Measurements from ENCODE around the gene SINHCAF.

SINHCAF gene

DNA sequence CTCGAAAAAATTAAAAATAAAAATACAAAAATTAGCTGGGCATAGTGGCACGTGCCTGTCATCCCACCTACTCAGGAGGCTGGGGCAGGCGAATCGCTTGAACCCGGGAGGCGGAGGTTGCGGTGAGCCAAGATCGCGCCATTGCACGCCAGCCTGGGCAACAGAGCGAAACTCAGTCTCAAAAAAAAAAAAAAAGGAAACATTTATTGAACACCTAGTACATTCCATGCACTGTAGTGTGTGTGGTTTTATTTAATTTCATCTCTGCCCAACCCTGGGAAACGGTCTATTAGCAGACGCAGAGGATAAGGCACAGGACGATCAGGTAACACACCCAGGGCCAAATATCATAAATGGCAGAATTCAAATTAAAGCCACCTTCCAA is 35.8 kb upstream of the SINHCAF start:
- Mint-ChIP-seq H3K36me3 (ENCODE audit: insufficient read depth) (no peaks in the 10 kb centered on the region), H3K27ac (no peak overlapping the region), H3K4me3 (peak overlapping the region in 1 of 2 donors; percentile 62), H3K4me1 (ENCODE audit: low read depth in 2 of 2) (peaks cover 13 to 16% of the 10 kb centered on the region in 2 donors), H3K27me3 (peaks cover 0 to 7% of the 10 kb centered on the region in 2 donors), H3K9me3 (no peaks in the 10 kb centered on the region)
- DNase-seq (no peak), ATAC-seq (replicated peaks) (no peak)

DNA sequence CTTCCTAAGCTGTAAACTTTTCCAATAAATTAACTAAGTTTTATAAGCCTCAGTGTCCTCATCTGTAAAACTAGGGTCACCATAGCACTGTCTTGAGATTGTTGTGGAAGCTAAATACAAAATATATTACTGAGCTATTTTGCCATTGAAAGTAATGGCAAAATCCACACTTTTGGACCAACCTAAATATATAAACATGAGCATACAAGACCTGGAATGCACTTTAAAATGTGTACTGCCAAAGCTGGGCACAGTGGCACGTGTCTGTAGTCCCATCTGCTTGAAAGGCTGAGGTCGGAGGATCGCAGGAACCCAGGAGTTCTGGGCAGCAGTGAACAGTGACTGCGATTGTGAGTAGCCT is 29.8 kb upstream of the SINHCAF start:
- H3K9me3 Mint-ChIP-seq = no peaks in the 10 kb centered on the region
- no peak for ATAC-seq (replicated peaks)
- no peak overlapping the region for H3K27ac Mint-ChIP-seq
- peaks cover 2% of the 10 kb centered on the region for H3K36me3 Mint-ChIP-seq (ENCODE audit: insufficient read depth)
- H3K4me1 Mint-ChIP-seq (ENCODE audit: low read depth in 2 of 2) = no peaks in the 10 kb centered on the region
- no peak overlapping the region for H3K4me3 Mint-ChIP-seq
- peaks cover 11 to 12% of the 10 kb centered on the region in 2 donors for H3K27me3 Mint-ChIP-seq
- no peak for DNase-seq

DNA sequence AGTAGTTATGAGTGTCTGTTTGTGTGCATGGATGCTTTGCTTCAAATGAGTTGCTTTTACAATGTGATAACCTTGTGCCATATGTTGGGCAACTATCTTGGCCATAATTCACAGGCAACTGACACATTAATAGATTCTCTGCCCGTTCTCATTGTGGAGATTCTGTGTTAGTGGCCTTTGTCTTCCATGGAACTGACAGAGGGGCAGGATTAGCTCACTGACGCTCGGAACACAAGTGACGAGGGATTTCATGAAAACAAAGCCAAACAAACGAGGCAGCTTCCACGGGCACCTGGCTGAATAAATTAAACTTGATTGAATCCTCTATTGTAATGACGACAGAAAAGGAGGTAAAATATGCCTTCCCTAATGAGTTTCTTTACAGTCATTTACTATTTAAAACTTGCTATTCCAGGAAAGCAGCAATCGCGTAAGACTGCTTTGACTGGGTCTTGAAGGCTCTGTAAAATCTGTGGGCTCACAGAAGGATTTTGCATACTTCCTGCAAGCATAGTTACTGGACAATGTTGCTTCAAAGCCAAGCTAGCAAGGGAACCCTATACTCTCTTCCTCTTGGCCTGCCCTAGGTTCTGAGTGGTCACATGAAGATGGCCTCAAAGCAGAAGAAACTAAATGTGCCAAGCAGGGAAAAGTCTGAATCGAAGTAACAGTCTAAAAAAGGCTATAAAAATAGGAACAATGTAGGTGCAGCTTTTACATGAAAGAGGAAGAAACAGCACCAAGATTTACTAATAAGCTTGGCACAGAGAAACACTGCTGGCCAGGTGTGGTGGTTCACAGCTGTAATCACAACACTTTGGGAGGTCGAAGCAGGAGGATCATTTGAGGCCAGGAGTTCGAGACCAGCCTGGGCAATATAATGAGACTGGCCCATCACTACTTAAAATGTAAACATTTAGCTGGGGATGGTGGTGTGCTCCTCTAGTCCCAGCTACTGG is 28.1 kb upstream of the SINHCAF start:
- peaks cover 5% of the 10 kb centered on the region for H3K36me3 Mint-ChIP-seq (ENCODE audit: insufficient read depth)
- H3K27me3 Mint-ChIP-seq = peaks cover 12 to 24% of the 10 kb centered on the region in 2 donors
- H3K27ac Mint-ChIP-seq = no peak overlapping the region
- H3K9me3 Mint-ChIP-seq = no peaks in the 10 kb centered on the region
- no peak for ATAC-seq (replicated peaks)
- no peaks in the 10 kb centered on the region for H3K4me1 Mint-ChIP-seq (ENCODE audit: low read depth in 2 of 2)
- H3K4me3 Mint-ChIP-seq = no peak overlapping the region
- no peak for DNase-seq

DNA sequence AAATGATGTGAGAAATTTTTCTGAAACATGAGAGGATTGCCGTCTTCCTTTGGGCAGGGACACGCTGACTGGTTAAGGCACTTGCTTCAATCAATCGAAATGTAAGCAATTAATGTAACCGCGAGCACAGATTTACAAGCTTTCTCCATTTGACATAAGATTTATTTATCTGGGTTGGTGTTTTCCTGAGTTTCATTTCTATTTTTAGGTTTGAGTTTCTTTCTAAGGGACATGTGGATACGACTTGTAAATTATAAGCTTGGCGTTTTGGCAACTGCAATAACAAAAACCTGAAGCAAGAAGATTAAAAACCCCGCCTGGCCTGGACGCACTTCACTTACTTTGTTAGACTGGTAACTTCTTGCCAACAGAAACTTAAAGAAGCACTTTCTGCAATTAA is 20.3 kb upstream of the SINHCAF start:
- Mint-ChIP-seq H3K4me3 (no peak overlapping the region), H3K27me3 (peaks cover 0 to 14% of the 10 kb centered on the region in 2 donors), H3K27ac (no peak overlapping the region), H3K4me1 (ENCODE audit: low read depth in 2 of 2) (no peaks in the 10 kb centered on the region), H3K36me3 (ENCODE audit: insufficient read depth) (peaks cover 2% of the 10 kb centered on the region), H3K9me3 (no peaks in the 10 kb centered on the region)
- ATAC-seq (replicated peaks) = no peak
- DNase-seq = no peak

DNA sequence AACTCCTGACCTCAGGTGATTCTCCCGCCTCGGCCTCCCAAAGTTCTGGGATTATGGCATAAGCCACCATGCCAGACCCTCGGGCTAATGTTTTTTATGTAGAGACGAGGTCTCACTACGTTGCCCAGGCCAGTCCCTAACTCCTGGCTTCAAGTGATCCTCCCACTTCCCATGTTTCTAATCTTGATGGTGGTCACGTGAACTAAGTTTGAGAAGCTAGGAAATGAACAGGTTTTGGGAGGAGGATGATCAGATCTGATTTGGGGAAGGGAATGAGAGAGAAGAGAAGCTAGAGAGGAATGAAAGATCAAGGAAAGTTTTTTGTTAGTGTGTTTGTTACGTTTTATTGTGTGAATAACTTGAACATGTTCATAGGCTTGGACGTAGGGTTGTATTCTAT is 17.2 kb upstream of the SINHCAF start:
- ATAC-seq (replicated peaks) (no peak), DNase-seq (no peak)
- Mint-ChIP-seq H3K9me3 (no peaks in the 10 kb centered on the region), H3K36me3 (ENCODE audit: insufficient read depth) (no peaks in the 10 kb centered on the region), H3K27ac (no peak overlapping the region), H3K4me3 (no peak overlapping the region), H3K27me3 (peaks cover 0 to 4% of the 10 kb centered on the region in 2 donors), H3K4me1 (ENCODE audit: low read depth in 2 of 2) (no peaks in the 10 kb centered on the region)

DNA sequence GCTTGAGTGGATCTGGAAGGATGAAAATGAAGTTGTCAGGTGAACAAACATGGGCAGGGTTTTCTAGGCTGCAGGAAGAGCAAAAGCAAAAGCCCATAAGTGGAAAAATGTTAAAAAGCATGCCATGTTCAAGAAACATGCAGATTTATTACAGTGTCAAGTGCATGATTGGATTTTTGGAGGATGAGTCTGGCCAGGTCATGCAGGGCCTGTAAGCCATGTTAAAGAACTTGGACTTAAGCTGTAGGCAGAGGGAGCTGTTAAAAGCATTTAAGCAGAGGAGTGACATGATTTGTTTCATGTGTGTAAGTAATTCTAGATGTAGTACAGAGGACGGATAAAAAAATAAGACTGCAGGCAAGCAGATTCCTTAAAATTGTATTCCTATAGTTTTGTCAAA is 16.3 kb upstream of the SINHCAF start:
- ATAC-seq (replicated peaks) = no peak
- H3K27me3 Mint-ChIP-seq = peaks cover 0 to 6% of the 10 kb centered on the region in 2 donors
- H3K36me3 Mint-ChIP-seq (ENCODE audit: insufficient read depth) = no peaks in the 10 kb centered on the region
- DNase-seq = no peak
- no peaks in the 10 kb centered on the region for H3K4me1 Mint-ChIP-seq (ENCODE audit: low read depth in 2 of 2)
- H3K4me3 Mint-ChIP-seq = no peak overlapping the region
- no peaks in the 10 kb centered on the region for H3K9me3 Mint-ChIP-seq
- H3K27ac Mint-ChIP-seq = peak overlapping the region in 1 of 2 donors; percentile 6

DNA sequence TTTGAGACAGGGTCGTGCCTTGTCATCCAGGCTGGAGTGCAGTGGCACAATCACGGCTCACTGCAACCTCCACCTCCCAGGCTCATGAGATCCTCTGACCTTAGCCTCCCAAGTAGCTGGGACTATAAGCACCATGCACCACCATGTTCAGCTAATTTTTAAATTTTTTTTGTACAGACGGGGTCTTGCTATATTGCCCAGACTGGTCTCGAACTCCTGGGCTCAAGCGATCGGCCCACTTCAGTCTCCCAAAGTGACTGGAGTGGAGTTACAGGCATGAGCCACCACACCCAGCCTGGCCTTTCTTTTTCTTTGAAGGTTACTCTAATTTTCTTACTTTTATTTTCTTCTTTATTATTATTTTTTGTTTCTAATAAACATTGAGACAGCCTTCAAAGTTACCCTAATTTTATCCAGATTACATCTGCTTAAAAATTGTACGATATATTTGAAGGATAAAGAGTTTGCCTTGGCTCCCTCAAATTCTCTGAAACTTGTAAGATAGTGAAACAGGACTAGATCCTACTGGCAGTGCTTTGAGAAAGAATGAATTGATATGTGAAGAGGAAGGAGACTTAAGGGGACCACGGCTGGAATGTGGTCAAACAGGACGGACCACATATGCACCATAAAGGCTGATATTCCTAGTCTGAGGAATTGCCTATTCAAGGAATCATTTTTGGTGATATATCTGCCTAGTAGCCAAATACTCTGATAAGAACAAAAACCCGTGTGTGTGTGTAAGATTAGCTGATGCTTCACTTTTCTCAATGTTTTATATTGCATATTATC is 14.1 kb upstream of the SINHCAF start:
- Mint-ChIP-seq H3K9me3 (no peaks in the 10 kb centered on the region), H3K27ac (no peak overlapping the region), H3K36me3 (ENCODE audit: insufficient read depth) (no peaks in the 10 kb centered on the region), H3K27me3 (peaks cover 0 to 6% of the 10 kb centered on the region in 2 donors), H3K4me3 (no peak overlapping the region), H3K4me1 (ENCODE audit: low read depth in 2 of 2) (no peaks in the 10 kb centered on the region)
- DNase-seq (no peak), ATAC-seq (replicated peaks) (no peak)

DNA sequence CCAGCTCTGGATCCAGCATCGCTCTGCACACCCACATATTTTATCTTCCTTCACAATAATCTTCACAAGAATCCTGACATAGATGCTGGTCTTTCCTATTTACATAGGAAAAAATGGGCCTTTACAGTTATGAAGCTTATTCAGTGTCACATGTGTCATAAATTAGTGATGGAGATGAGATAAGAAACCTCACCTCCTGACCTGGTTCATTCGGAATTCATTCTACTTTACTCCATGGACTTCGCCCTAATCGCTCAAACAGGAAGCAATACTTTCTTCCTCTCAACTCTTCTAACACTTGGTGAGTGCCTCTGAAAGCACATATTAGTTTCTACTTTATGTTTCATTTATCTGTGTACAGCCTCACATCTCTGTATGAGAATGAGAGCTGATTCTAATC is 12.0 kb upstream of the SINHCAF start:
- H3K4me3 Mint-ChIP-seq = no peak overlapping the region
- H3K27ac Mint-ChIP-seq = no peak overlapping the region
- H3K9me3 Mint-ChIP-seq = no peaks in the 10 kb centered on the region
- no peak for DNase-seq
- peaks cover 0 to 6% of the 10 kb centered on the region in 2 donors for H3K27me3 Mint-ChIP-seq
- no peaks in the 10 kb centered on the region for H3K4me1 Mint-ChIP-seq (ENCODE audit: low read depth in 2 of 2)
- ATAC-seq (replicated peaks) = no peak
- H3K36me3 Mint-ChIP-seq (ENCODE audit: insufficient read depth) = no peaks in the 10 kb centered on the region

DNA sequence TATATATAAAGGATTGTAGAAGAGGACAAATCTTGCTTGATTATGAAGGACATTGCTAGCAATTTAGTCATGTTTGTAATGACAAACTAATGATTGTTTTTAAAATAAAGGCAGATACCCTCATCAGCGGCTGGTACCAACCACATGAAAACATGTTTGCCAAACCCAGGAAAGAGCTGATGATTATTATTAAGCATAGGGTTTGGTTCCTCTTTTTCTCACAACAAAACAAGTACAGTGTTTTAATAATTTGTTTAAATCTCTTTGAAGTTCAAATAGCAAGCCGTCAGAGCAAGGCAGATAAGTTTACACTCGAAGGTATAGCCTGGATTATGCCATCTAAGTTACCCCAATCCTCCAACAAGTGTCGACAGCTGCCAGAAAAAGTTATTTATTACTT is 5.3 kb upstream of the SINHCAF start:
- Mint-ChIP-seq H3K4me3 (no peak overlapping the region), H3K4me1 (ENCODE audit: low read depth in 2 of 2) (peaks cover 5 to 12% of the 10 kb centered on the region in 2 donors), H3K9me3 (no peaks in the 10 kb centered on the region), H3K36me3 (ENCODE audit: insufficient read depth) (peaks cover 2% of the 10 kb centered on the region), H3K27me3 (no peaks in the 10 kb centered on the region), H3K27ac (no peak overlapping the region)
- DNase-seq (no peak), ATAC-seq (replicated peaks) (no peak)

DNA sequence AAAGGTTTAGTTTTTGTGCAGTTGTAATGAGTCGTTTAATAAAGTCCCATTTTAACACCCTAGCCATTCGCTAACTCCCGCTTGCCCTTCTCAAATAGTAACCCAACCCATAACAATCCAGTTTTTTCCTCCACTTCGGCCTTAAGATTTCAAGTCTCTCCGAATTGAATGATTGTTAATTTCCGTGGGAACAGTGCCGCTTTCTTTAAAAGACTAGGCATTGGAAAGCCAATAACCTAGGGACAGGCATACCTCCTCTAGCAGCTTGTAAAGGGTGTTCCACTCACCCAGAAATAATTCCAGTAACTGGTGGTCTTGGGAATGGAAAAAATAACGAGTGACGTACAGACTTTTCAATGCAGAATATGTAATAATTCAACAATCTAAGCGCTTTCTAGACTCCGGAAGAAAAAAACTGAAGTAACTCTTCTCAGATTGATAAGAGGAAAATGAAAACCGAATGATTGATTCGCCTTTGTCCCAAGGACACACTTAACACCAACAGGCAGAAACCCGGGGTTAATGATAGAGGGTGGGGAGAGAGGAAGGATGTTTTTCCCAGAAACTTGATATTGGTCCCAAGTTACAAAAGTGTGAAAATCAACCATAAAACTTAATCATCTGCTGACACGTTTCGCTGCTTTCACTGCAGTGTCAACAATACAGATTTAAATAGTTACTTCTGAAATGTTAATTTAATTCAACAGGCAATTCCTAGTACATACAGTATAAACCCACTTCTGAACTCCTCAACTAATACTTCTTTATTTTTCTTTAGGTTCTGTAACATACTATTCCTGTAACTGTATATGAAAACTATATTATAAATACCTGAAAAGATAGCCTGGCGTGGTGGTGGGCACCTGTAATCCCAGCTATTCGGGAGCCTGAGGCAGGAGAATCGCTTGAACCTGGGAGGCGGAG is 1.0 kb upstream of the SINHCAF start:
- peak overlapping the region; percentile 98 for H3K27ac Mint-ChIP-seq
- H3K9me3 Mint-ChIP-seq = no peaks in the 10 kb centered on the region
- H3K36me3 Mint-ChIP-seq (ENCODE audit: insufficient read depth) = peaks cover 21% of the 10 kb centered on the region
- peak overlapping the region; percentile 89 to 90 for H3K4me3 Mint-ChIP-seq
- DNase-seq = no peak
- peaks cover 18 to 35% of the 10 kb centered on the region in 2 donors for H3K4me1 Mint-ChIP-seq (ENCODE audit: low read depth in 2 of 2)
- no peak for ATAC-seq (replicated peaks)
- no peaks in the 10 kb centered on the region for H3K27me3 Mint-ChIP-seq

DNA sequence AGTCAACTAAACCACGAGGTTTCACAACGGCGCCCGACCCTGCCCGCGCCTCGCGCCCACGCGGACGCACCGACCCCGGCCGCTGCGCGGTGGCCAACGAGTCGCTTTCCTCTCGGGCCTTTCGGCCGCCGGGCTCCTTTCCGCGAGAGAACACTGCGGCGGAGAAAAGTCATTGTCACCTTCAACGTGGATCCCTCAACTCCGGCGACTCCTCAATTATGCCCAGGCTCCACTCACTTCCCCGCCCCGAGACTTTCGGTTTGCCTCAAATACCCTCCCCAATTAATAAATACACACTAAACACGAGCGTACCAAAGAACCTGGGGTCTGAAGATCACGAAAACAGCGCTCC is 450 bp downstream of the SINHCAF start:
- ATAC-seq (replicated peaks) = no peak
- H3K36me3 Mint-ChIP-seq (ENCODE audit: insufficient read depth) = peaks cover 21% of the 10 kb centered on the region
- peak overlapping the region; percentile 89 to 90 for H3K4me3 Mint-ChIP-seq
- H3K9me3 Mint-ChIP-seq = no peaks in the 10 kb centered on the region
- DNase-seq = peak in 1 of 3 experiments; percentile 5
- H3K27me3 Mint-ChIP-seq = no peaks in the 10 kb centered on the region
- peaks cover 22 to 49% of the 10 kb centered on the region in 2 donors for H3K4me1 Mint-ChIP-seq (ENCODE audit: low read depth in 2 of 2)
- peak overlapping the region; percentile 98 for H3K27ac Mint-ChIP-seq

DNA sequence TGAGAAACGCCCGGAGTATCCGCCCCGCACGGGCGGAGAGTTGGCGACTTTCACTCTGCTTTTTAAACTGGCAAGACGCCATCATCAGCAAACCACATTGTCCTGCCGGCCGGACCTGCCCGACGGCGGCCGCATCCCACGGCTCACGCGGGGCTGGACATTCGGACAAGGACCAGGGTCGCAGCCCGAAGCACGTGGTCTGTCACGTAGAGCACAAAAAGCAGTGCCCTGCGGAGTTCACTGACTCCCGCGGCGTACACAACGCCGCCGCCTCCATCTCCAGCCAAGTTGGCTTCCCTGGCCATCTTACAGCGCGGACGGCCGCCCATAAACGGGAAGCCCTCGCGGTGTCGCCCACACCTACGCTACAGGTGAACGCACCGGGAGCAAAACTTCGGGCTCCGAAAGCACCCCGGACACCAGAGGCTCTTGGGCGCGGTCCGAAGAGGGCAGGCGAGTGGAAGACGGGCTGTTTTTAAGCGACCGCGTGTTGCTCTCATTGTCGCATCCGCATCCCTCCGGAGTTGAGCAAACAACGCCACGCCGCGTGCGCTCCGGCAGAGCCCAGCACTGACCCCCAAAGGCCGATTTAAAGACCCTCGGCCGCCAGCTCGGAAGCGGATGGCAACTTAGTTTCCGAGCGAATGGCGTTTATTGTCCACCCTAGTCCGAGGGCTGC is 966 bp downstream of the SINHCAF start:
- H3K27ac Mint-ChIP-seq = peak overlapping the region; percentile 98
- DNase-seq = peak in 2 of 3 experiments; percentile 20 to 40
- peak overlapping the region; percentile 89 to 90 for H3K4me3 Mint-ChIP-seq
- peaks cover 22 to 54% of the 10 kb centered on the region in 2 donors for H3K4me1 Mint-ChIP-seq (ENCODE audit: low read depth in 2 of 2)
- no peaks in the 10 kb centered on the region for H3K27me3 Mint-ChIP-seq
- no peaks in the 10 kb centered on the region for H3K9me3 Mint-ChIP-seq
- ATAC-seq (replicated peaks) = no peak
- peaks cover 21% of the 10 kb centered on the region for H3K36me3 Mint-ChIP-seq (ENCODE audit: insufficient read depth)
